ENCODE results near the gene REX1BD. TPM values are rescaled to one million over a fixed set of nuclear protein-coding genes. Genes with fewer than 3 reads are reported as not detected.

The REX1BD gene
- total RNA-seq, 1 donor from 2014 or later: 43.3 TPM

GRCh38 chr19:18613589-18614234 lies 25.1 kb downstream of the REX1BD start:
- DNase-seq (ENCODE audit: low read depth in 2 of 2): no peak

GRCh38 chr19:18616023-18616422 lies 27.4 kb downstream of the REX1BD start:
- DNase-seq (ENCODE audit: low read depth in 2 of 2): no peak

- no peak for DNase-seq (ENCODE audit: low read depth in 2 of 2)
Measured at GRCh38 chr19:18617562-18617961, 29.0 kb downstream of the REX1BD start.

- DNase-seq (ENCODE audit: low read depth in 2 of 2): no peak
Measured at GRCh38 chr19:18618236-18618635, 29.6 kb downstream of the REX1BD start.

GRCh38 chr19:18620311-18620710 lies 31.7 kb downstream of the REX1BD start:
- DNase-seq (ENCODE audit: low read depth in 2 of 2): no peak

- no peak for DNase-seq (ENCODE audit: low read depth in 2 of 2)
Measured at GRCh38 chr19:18620902-18621301, 32.3 kb downstream of the REX1BD start.

GRCh38 chr19:18626906-18627305 lies 38.3 kb downstream of the REX1BD start:
- DNase-seq (ENCODE audit: low read depth in 2 of 2): no peak

GRCh38 chr19:18629166-18630088 lies 40.8 kb downstream of the REX1BD start:
- peak in 1 of 2 donors; percentile 34 for DNase-seq (ENCODE audit: low read depth in 2 of 2)

GRCh38 chr19:18633321-18633720 lies 44.7 kb downstream of the REX1BD start:
- no peak for DNase-seq (ENCODE audit: low read depth in 2 of 2)

- no peak for DNase-seq (ENCODE audit: low read depth in 2 of 2)
Measured at GRCh38 chr19:18634612-18635297, 46.2 kb downstream of the REX1BD start.

- DNase-seq (ENCODE audit: low read depth in 2 of 2): no peak
Measured at GRCh38 chr19:18635831-18636182, 47.2 kb downstream of the REX1BD start.

- DNase-seq (ENCODE audit: low read depth in 2 of 2): peak; percentile 95 to 96
Measured at GRCh38 chr19:18636183-18636968, 47.8 kb downstream of the REX1BD start.

- no peak for DNase-seq (ENCODE audit: low read depth in 2 of 2)
Measured at GRCh38 chr19:18636969-18637629, 48.5 kb downstream of the REX1BD start, which contains the start of gene KLHL26. Gene KLHL26 (plus strand): TSS chr19:18637028. CDS start chr19:18637055, 27 bp downstream.

GRCh38 chr19:18637673-18638630 lies 49.4 kb downstream of the REX1BD start:
- no peak for DNase-seq (ENCODE audit: low read depth in 2 of 2)

- no peak for DNase-seq (ENCODE audit: low read depth in 2 of 2)
Measured at GRCh38 chr19:18639706-18640243, 51.2 kb downstream of the REX1BD start.
